Measurements from ENCODE around the gene TBX4. TPM values are rescaled to one million over a fixed set of nuclear protein-coding genes. Genes with fewer than 3 reads are reported as not detected.

The TBX4 gene
- total and polyA plus RNA-seq, 2 experiments from 2014 or later, result not detected

DNA sequence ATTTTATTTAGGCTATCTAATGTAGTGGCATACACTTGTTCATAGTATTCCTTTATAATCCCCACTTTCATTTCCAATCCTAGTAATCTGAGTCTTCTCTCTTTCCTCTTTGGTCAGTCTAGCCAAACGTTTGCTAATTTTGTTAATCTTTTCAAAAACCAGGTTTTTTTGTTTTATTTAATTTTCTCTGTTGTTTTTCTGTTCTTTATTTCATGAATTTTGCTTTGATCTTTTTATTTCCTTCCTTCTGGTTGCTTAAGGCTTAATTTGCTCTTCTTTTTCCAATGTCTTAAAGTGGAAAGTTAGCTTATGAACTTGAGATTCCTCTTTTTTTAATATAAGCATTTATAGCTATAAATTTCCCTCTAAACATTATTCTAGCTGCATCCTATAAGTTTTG is 69.9 kb downstream of the TBX4 start:
- no peaks in the 10 kb centered on the region for H3K79me2 ChIP-seq (replicated peaks; ENCODE audit: insufficient read depth)
- Mint-ChIP-seq H3K27ac (no peak overlapping the region), H3K27me3 (ENCODE audit: insufficient read depth, low read depth, poor library complexity) (no peaks in the 10 kb centered on the region), H3K9me3 (no peaks in the 10 kb centered on the region), H3K4me1 (no peaks in the 10 kb centered on the region), H3K36me3 (ENCODE audit: low read depth) (no peaks in the 10 kb centered on the region), H3K4me3 (no peak overlapping the region)
- no peak overlapping the region for H3K4me3 ChIP-seq
- H3K4me1 ChIP-seq (ENCODE audit: insufficient read depth), result no peaks in the 10 kb centered on the region
- no peaks in the 10 kb centered on the region for H3K9me2 ChIP-seq (ENCODE audit: insufficient read depth)
- H3K4me2 ChIP-seq, result no peak overlapping the region
- no peak overlapping the region for H3K27ac ChIP-seq (ENCODE audit: low read depth)
- H3K27me3 ChIP-seq (ENCODE audit: insufficient read depth), result no peaks in the 10 kb centered on the region
- no peaks in the 10 kb centered on the region for H4K20me1 ChIP-seq (replicated peaks; ENCODE audit: insufficient read depth)
- TF ChIP-seq, protein P1, sequence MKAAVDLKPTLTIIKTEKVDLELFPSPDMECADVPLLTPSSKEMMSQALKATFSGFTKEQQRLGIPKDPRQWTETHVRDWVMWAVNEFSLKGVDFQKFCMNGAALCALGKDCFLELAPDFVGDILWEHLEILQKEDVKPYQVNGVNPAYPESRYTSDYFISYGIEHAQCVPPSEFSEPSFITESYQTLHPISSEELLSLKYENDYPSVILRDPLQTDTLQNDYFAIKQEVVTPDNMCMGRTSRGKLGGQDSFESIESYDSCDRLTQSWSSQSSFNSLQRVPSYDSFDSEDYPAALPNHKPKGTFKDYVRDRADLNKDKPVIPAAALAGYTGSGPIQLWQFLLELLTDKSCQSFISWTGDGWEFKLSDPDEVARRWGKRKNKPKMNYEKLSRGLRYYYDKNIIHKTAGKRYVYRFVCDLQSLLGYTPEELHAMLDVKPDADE (IDR thresholded peaks at IDR 0.05), result no peak
- TF ChIP-seq EZH2phosphoT487 (IDR thresholded peaks at IDR 0.05; ENCODE audit: unreplicated experiment) (no peak), POLR2AphosphoS5 (IDR thresholded peaks at IDR 0.05; ENCODE audit: low read depth) (no peak), NANOG (IDR thresholded peaks at IDR 0.05; ENCODE audit: borderline replicate concordance) (no peak), STAT1 (IDR thresholded peaks at IDR 0.05; ENCODE audit: unreplicated experiment) (no peak), EZH2 (IDR thresholded peaks at IDR 0.05; ENCODE audit: low read depth, unreplicated experiment) (no peak), ZNF114 (CRISPR knock-in tag; IDR thresholded peaks at IDR 0.05) (no peak), ZNF331 (CRISPR knock-in tag; IDR thresholded peaks at IDR 0.05; ENCODE audit: low read depth) (no peak), CREB1 (CRISPR knock-in tag; IDR thresholded peaks at IDR 0.05; ENCODE audit: low read depth) (no peak), JUNB (IDR thresholded peaks at IDR 0.05; ENCODE audit: unreplicated experiment) (no peak)
- TF ChIP-seq, protein P2, sequence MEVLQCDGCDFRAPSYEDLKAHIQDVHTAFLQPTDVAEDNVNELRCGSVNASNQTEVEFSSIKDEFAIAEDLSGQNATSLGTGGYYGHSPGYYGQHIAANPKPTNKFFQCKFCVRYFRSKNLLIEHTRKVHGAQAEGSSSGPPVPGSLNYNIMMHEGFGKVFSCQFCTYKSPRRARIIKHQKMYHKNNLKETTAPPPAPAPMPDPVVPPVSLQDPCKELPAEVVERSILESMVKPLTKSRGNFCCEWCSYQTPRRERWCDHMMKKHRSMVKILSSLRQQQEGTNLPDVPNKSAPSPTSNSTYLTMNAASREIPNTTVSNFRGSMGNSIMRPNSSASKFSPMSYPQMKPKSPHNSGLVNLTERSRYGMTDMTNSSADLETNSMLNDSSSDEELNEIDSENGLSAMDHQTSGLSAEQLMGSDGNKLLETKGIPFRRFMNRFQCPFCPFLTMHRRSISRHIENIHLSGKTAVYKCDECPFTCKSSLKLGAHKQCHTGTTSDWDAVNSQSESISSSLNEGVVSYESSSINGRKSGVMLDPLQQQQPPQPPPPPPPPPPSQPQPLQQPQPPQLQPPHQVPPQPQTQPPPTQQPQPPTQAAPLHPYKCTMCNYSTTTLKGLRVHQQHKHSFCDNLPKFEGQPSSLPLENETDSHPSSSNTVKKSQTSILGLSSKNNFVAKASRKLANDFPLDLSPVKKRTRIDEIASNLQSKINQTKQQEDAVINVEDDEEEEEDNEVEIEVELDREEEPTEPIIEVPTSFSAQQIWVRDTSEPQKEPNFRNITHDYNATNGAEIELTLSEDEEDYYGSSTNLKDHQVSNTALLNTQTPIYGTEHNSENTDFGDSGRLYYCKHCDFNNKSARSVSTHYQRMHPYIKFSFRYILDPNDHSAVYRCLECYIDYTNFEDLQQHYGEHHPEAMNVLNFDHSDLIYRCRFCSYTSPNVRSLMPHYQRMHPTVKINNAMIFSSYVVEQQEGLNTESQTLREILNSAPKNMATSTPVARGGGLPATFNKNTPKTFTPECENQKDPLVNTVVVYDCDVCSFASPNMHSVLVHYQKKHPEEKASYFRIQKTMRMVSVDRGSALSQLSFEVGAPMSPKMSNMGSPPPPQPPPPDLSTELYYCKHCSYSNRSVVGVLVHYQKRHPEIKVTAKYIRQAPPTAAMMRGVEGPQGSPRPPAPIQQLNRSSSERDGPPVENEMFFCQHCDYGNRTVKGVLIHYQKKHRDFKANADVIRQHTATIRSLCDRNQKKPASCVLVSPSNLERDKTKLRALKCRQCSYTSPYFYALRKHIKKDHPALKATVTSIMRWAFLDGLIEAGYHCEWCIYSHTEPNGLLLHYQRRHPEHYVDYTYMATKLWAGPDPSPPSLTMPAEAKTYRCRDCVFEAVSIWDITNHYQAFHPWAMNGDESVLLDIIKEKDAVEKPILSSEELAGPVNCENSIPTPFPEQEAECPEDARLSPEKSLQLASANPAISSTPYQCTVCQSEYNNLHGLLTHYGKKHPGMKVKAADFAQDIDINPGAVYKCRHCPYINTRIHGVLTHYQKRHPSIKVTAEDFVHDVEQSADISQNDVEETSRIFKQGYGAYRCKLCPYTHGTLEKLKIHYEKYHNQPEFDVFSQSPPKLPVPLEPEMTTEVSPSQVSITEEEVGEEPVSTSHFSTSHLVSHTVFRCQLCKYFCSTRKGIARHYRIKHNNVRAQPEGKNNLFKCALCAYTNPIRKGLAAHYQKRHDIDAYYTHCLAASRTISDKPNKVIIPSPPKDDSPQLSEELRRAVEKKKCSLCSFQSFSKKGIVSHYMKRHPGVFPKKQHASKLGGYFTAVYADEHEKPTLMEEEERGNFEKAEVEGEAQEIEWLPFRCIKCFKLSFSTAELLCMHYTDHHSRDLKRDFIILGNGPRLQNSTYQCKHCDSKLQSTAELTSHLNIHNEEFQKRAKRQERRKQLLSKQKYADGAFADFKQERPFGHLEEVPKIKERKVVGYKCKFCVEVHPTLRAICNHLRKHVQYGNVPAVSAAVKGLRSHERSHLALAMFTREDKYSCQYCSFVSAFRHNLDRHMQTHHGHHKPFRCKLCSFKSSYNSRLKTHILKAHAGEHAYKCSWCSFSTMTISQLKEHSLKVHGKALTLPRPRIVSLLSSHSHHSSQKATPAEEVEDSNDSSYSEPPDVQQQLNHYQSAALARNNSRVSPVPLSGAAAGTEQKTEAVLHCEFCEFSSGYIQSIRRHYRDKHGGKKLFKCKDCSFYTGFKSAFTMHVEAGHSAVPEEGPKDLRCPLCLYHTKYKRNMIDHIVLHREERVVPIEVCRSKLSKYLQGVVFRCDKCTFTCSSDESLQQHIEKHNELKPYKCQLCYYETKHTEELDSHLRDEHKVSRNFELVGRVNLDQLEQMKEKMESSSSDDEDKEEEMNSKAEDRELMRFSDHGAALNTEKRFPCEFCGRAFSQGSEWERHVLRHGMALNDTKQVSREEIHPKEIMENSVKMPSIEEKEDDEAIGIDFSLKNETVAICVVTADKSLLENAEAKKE (CRISPR knock-in tag; IDR thresholded peaks at IDR 0.05), result no peak
- TF ChIP-seq, protein P3, sequence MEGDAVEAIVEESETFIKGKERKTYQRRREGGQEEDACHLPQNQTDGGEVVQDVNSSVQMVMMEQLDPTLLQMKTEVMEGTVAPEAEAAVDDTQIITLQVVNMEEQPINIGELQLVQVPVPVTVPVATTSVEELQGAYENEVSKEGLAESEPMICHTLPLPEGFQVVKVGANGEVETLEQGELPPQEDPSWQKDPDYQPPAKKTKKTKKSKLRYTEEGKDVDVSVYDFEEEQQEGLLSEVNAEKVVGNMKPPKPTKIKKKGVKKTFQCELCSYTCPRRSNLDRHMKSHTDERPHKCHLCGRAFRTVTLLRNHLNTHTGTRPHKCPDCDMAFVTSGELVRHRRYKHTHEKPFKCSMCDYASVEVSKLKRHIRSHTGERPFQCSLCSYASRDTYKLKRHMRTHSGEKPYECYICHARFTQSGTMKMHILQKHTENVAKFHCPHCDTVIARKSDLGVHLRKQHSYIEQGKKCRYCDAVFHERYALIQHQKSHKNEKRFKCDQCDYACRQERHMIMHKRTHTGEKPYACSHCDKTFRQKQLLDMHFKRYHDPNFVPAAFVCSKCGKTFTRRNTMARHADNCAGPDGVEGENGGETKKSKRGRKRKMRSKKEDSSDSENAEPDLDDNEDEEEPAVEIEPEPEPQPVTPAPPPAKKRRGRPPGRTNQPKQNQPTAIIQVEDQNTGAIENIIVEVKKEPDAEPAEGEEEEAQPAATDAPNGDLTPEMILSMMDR (conservative IDR thresholded peaks at IDR 0.05; ENCODE audit: low read depth in 2 of 2), result no peak
- TF ChIP-seq, protein P4, sequence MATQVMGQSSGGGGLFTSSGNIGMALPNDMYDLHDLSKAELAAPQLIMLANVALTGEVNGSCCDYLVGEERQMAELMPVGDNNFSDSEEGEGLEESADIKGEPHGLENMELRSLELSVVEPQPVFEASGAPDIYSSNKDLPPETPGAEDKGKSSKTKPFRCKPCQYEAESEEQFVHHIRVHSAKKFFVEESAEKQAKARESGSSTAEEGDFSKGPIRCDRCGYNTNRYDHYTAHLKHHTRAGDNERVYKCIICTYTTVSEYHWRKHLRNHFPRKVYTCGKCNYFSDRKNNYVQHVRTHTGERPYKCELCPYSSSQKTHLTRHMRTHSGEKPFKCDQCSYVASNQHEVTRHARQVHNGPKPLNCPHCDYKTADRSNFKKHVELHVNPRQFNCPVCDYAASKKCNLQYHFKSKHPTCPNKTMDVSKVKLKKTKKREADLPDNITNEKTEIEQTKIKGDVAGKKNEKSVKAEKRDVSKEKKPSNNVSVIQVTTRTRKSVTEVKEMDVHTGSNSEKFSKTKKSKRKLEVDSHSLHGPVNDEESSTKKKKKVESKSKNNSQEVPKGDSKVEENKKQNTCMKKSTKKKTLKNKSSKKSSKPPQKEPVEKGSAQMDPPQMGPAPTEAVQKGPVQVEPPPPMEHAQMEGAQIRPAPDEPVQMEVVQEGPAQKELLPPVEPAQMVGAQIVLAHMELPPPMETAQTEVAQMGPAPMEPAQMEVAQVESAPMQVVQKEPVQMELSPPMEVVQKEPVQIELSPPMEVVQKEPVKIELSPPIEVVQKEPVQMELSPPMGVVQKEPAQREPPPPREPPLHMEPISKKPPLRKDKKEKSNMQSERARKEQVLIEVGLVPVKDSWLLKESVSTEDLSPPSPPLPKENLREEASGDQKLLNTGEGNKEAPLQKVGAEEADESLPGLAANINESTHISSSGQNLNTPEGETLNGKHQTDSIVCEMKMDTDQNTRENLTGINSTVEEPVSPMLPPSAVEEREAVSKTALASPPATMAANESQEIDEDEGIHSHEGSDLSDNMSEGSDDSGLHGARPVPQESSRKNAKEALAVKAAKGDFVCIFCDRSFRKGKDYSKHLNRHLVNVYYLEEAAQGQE (IDR thresholded peaks at IDR 0.05; ENCODE audit: unreplicated experiment), result no peak
- no peaks in the 10 kb centered on the region for H3F3A ChIP-seq (replicated peaks; ENCODE audit: low read depth)
- H3K36me3 ChIP-seq (ENCODE audit: insufficient read depth), result no peaks in the 10 kb centered on the region
- H2AFZ ChIP-seq, result no peak overlapping the region
- ATAC-seq, result no peak
- no peak for DNase-seq (ENCODE audit: low spot score)

Data from GM23338 (cell line).